GM21423 (cell line): ENCODE data around the gene PIP4K2A.

ENCODE experiments used
- ATAC-seq: cut with Tn5 transposase; IDR thresholded peaks from one replicate; pipeline ENCODE4 v1.9.1; 2021; ENCODE audit warnings: mild to moderate bottlenecking, moderate library complexity; ENCODE audit not compliant: unreplicated experiment

Gene PIP4K2A

GRCh38 chr10:22622242-22622806, 92.1 kb downstream of the PIP4K2A start:
- no peak for ATAC-seq

DNA sequence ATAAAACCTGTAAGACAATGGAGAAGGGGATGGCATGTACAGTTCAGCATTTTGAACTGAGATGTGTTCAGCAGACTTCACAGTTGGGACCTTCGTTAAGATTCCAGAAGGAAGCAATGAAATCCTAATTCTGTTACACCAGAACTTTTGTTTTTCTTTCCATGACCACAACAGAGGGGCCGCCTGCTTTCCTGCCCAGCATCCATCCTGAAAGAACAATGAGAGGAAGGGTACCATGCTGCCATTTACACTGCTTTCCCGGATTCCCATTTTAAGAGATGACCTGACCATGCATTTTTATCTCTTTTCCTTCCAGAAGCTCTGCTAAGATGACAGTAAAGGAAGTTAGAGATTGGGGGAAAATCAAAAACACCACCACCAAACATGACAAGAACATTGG, 92.7 kb downstream of the PIP4K2A start:
- no peak for ATAC-seq

- no peak for ATAC-seq
Observed at GRCh38 chr10:22620929-22621328, 93.4 kb downstream of the PIP4K2A start.

DNA sequence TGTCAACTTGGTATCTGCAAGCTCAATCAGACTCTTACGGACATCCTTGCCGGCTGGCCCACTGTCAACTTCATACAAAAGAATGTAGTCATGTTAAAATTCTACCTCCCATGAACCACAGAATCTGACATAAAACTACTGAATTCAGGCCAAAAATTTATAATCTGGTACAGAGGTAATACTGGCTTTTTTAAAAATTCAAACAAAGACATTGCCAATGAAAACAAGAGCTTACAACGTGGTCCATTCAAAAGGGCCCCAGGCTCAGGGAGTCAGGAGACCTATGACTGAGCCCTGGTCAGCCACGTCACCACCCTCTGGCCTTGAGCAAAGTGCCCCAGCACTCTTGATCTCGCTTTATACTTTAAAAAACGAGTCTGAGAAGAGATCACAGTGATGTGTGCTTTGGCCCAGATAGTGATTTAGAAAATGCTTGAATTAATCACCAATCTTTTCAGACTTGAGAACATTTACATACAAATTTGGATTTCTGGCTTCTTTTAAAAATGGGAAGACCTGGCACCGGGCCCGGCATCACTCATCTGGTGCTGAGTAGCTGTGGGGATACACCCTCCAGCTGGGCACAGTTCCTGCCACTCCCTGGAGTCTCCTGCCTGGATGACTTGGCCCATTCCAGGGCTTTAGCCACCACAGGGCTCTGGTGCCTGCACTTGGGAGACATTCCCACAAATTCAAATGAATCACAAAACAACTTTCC, 94.1 kb downstream of the PIP4K2A start:
- no peak for ATAC-seq

GRCh38 chr10:22619101-22619500, 95.3 kb downstream of the PIP4K2A start:
- ATAC-seq: no peak

DNA sequence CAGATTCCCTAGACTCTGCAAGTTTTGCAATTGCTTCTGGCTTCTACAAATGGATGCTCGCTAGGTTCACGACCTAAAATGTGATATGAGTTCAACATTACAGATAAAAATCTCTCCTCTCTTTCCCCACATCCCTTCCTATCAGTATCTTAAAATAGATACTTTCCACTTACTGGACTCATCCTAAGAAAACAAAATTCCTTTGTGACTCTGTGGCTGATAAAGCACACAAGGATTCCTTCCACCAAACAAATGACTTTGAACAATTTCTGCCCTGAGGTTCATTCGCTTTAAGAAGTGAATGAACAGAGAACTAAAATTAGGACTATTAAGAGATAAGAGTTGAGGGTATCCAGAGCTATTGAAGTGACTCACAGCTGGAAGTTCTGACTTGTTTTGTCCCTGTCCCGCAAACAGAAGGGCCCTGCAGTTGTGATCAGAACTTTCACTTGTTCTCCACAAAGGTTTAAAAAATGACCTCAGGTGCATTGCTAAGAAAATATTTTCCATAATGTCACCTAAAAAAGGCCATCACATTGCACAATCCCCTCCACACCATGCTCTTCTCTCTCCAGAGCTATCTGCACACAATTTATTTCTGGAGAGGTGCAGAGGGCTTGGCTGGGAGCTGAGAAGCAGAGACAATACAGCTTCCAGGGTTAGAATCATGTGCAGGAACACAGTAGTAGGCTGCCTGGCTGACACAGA, 96.1 kb downstream of the PIP4K2A start:
- ATAC-seq: peak; percentile 32

DNA sequence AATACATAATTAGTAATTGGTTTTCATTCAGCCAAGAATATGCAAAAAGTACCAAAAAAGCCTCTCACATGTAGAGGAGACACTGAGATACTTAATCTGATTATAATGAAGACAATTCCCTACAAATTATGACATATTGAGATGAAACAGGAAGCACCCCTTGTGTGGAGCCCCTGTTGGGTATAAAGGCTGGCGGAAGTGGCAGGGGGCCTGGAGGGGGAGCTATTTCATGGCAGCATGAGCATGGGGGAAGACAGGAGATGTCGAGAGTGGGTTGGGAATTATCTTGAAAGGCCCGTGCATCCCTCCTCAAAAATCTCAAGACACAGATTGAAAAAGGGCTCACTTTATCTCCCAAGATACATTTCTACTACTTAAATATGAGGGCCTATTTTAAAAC, 96.9 kb downstream of the PIP4K2A start:
- no peak for ATAC-seq

GRCh38 chr10:22617051-22617450, 97.3 kb downstream of the PIP4K2A start:
- no peak for ATAC-seq

DNA sequence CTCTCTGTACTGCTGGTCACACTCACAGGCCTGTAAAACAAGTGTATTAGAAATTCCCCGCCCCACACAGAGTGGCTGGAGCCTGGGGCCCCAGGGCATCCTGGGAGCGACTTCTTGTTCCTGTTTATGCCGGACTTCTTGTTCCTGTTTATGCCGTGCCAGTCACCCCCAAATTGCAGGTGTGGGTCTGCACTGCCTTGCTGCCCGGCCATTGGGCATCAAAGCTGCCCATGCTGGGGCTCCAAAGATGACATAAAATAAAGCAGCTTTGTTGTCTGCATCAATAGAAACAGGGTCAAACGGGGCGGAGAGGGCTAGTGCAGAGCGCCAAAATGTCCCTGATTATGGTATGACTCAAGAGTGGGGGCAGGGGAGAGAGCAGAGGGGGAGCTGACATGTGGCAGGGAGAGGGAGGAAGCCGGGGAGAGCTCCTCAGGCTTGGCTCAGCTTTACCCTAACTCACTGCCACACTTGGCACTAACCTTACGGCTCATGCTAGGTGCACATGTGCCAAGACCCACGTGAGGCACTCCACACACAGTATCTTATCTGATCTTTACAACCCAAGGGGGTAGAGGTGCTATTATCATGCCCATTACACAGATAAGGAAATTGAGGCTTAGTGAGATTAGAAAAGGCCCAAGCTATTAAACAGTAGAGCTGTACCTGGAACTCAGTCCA, 98.4 kb downstream of the PIP4K2A start:
- peak; percentile 57 for ATAC-seq

- ATAC-seq: no peak
Observed at GRCh38 chr10:22615101-22615500, 99.3 kb downstream of the PIP4K2A start.

DNA sequence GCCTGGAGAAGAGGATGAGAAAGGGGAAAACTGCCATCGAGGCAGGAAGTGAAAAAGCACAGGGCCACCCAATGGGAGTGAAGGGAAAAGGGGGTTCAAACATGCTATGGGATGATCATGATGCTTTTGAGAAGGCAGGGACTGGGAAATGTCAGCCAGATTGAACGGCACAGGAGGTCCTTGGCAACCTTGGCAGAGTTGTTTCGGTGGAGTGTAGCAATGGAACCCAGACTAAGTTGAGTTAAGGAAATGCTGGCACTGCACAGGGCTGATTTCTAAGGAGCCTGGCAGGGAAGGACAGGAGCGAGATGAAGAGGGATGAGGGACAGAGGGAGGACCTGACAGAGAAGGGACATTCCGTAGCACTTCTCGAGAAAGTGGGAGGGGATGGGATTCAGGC, 101.4 kb downstream of the PIP4K2A start:
- ATAC-seq: no peak

- ATAC-seq: no peak
Observed at GRCh38 chr10:22612318-22612717, 102.1 kb downstream of the PIP4K2A start.

DNA sequence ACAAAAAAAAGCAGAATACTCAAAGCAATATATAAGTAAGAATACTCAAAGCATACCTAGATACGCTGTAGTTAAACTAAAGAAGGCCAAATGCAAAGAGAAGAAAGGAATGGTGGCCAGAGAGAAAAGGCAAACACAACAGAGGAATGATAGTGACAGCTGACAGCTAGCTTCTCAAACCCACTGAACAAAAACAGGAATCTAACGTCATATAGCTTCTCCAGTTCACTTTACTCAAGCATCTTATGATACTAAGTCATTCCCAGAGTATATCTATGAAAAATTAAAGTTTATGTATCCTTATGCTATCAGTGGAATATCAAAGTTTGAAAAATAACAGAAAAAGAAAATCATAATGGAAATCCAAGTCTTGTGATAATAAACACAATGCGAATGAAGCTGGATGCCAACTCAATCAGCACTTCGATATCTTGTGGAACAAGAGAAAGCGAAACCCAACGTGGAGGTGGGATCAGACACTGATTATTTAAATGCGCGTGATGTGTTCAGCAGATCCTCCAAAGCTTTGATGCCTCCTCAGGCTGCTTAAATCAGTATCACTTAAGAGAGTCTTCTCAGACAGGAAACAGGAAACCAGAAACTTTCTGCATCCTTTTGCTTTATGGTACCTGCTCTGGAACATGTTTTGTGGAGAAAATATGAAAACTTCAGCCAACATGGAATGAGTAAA, 102.8 kb downstream of the PIP4K2A start:
- ATAC-seq: peak; percentile 61

DNA sequence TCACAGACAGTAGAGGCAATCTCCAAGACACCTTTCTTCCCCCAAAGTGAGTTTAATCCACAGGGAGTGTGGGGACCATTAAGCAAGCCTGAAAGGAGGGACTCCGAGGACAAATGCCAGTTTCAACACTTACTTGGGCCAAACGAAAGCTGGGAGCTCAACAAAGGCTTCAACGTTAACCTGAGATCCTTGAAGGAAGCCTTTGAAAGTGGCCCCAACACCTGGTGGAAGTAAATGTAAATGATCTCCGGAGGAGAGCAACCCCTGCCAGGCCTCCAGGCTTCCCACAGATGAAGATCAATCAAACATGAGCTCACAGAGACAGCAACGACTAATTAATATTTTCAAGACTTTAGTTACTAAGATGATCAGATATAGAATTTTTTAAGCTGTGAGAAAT, 103.8 kb downstream of the PIP4K2A start:
- no peak for ATAC-seq

- no peak for ATAC-seq
Observed at GRCh38 chr10:22609719-22610465, 104.5 kb downstream of the PIP4K2A start.

- ATAC-seq: no peak
Observed at GRCh38 chr10:22609251-22609650, 105.1 kb downstream of the PIP4K2A start.

GRCh38 chr10:22607261-22607660, 107.1 kb downstream of the PIP4K2A start:
- no peak for ATAC-seq

DNA sequence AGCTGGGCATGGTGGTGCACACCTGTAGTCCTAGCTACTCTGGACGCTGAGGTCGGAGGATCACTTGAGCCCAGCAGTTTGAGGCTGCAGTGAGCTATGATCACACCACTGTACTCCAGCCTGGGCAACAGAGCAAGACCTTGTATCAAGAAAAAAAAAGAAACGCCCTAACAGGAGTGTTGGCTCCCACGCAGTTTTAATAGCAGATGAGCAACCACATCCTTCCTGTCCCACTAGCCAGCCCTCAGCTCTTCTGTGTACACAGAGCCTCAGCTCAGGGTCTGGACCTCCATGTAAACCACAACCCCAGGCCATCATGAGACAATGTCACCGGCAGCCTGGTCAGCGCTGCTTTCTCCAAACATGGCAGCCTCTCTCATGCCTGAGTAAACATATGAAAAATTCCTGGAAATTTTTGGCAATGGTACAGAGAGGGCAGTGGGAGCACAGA, 108.2 kb downstream of the PIP4K2A start:
- peak; percentile 92 for ATAC-seq

DNA sequence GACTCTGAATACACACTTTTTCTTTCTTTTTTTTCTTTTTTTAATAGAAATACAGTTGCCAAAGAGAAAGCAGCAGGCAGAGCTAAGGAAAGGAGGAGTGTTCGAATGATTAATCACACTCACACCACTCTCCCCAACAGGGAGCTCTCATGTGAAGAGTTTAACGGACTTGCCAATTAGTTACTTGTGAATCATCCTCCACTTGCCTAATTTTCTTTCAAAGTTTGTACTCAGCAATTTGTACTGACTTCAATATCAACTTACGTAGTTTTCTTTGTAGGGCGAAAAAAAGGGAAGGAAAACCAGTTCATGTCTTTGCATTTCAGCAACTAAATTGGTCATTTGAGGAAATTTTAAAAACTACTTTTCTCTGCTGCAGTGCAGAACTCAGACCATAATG, 109.2 kb downstream of the PIP4K2A start:
- ATAC-seq: peak; percentile 35
